Measurements from ENCODE around the gene PIGB. TPM values are rescaled to one million over a fixed set of nuclear protein-coding genes. Genes with fewer than 3 reads are reported as not detected.
"Not testable (repeated sequence)": the region's sequence is repeated elsewhere in the genome, so short reads cannot be mapped to it uniquely, and the experiment has no call there.

PIGB gene
- total and polyA plus RNA-seq, 2 donors (not counting 1 experiment from before 2014, with no cell fraction given), result 18.8 to 27.4 TPM

DNA sequence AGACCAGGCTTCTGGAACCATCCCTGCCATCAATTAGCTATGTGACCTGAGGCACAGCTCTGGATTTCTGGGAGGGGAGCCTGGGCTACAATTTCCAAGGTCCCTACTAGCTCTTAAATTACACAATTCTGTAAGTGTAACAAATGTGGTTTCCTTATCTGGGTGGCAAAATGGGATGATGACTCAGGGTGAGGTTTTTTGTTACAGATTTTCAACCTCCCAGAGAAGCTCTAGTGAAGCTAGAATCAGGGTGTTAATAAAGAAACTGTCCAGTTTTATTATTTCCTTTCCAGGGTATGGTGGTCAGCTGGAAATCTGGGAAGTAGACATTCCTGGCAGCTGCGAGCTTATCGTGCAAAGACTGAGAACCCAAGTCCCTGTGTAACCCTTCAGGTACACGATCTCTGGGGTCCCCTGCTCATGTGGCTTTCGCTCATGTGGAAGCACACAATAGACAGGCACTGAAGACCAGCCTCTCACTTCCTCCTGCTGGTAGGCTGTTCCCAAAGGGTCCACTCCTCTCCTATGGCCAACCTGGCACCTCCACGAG, 36.7 kb upstream of the PIGB start:
- Histone ChIP-seq H4K20me1 (ENCODE audit: control insufficient read depth, extremely low read depth, insufficient read depth, low read length) (no peaks in the 10 kb centered on the region), H3K79me2 (ENCODE audit: control insufficient read depth, insufficient read depth, low read length) (peaks cover 5% of the 10 kb centered on the region), H3K9me3 (ENCODE audit: control insufficient read depth, insufficient read depth, low read depth, low read length) (no peaks in the 10 kb centered on the region), H3K27ac (ENCODE audit: insufficient read depth, low read length) (peak overlapping the region; percentile 6), H3K9ac (ENCODE audit: insufficient read depth, low read length) (no peak overlapping the region), H3K4me3 (replicated peaks in 1 of 4; ENCODE audit: control extremely low read depth in 1 of 4, insufficient read depth in 1 of 4, low read depth in 3 of 4, low read length in 4 of 4) (no peak overlapping the region), H3K4me2 (ENCODE audit: extremely low read depth, insufficient read depth, low read length) (peak overlapping the region; percentile 38), H3K27me3 (ENCODE audit: control insufficient read depth, insufficient read depth, low read length) (no peaks in the 10 kb centered on the region), H3K36me3 (ENCODE audit: control insufficient read depth, insufficient read depth, low read length) (no peaks in the 10 kb centered on the region), H2AFZ (ENCODE audit: low read length) (no peak overlapping the region), H3K4me1 (ENCODE audit: control insufficient read depth, extremely low read depth, insufficient read depth, low read length) (peaks cover 24% of the 10 kb centered on the region)
- TF ChIP-seq, protein P1, sequence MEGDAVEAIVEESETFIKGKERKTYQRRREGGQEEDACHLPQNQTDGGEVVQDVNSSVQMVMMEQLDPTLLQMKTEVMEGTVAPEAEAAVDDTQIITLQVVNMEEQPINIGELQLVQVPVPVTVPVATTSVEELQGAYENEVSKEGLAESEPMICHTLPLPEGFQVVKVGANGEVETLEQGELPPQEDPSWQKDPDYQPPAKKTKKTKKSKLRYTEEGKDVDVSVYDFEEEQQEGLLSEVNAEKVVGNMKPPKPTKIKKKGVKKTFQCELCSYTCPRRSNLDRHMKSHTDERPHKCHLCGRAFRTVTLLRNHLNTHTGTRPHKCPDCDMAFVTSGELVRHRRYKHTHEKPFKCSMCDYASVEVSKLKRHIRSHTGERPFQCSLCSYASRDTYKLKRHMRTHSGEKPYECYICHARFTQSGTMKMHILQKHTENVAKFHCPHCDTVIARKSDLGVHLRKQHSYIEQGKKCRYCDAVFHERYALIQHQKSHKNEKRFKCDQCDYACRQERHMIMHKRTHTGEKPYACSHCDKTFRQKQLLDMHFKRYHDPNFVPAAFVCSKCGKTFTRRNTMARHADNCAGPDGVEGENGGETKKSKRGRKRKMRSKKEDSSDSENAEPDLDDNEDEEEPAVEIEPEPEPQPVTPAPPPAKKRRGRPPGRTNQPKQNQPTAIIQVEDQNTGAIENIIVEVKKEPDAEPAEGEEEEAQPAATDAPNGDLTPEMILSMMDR (conservative IDR thresholded peaks at IDR 0.05 in 1 of 2, IDR thresholded peaks at IDR 0.05 in 1 of 2; ENCODE audit: low read depth in 1 of 2, low read length in 2 of 2), result no peak
- no peak for TF ChIP-seq EZH2 (IDR thresholded peaks at IDR 0.05; ENCODE audit: low read length, missing control alignments)
- DNase-seq (ENCODE audit: low read depth in 2 of 2), result peak; percentile 88 to 91

DNA sequence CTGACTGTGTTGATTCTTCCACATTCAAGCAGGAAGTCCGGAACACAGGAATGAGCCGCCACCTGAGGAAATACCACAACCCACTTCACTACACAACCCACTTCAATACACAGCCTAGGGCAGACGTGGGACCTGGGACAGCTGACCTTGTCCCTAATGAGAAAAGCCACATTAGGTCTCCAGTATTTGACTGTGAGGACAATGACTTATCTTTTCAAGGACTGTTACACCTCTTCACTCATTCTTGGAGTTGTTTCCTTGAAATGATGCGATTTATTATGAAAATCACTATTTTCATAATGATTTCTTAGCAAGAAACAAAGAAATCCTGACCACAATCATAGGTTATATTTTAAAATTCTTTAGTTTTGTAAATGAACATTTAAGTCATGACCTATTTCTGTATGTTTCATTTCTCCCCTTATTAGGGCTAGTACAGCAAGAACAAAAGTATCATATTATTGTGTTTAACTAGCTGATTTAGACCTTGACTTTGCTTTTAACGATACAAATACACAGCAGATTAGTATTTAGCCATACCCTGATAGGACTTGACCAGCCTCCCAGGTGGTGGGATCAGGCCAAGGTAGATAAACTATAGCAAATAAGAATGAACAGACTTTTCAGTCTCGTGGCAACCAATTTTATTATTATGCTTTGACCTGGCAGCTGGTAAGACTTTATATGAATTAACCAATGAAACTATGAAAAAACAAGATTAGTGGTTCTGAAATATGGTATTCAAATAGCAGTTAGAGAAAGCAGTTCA, 35.5 kb upstream of the PIGB start:
- no peaks in the 10 kb centered on the region for H4K20me1 ChIP-seq (ENCODE audit: control insufficient read depth, extremely low read depth, insufficient read depth, low read length)
- H3K27ac ChIP-seq (ENCODE audit: insufficient read depth, low read length), result no peak overlapping the region
- no peaks in the 10 kb centered on the region for H3K9me3 ChIP-seq (ENCODE audit: control insufficient read depth, insufficient read depth, low read depth, low read length)
- H3K79me2 ChIP-seq (ENCODE audit: control insufficient read depth, insufficient read depth, low read length), result peaks cover 5% of the 10 kb centered on the region
- no peak overlapping the region for H3K4me2 ChIP-seq (ENCODE audit: extremely low read depth, insufficient read depth, low read length)
- no peaks in the 10 kb centered on the region for H3K36me3 ChIP-seq (ENCODE audit: control insufficient read depth, insufficient read depth, low read length)
- no peak overlapping the region for H3K4me3 ChIP-seq (replicated peaks in 1 of 4; ENCODE audit: control extremely low read depth in 1 of 4, insufficient read depth in 1 of 4, low read depth in 3 of 4, low read length in 4 of 4)
- no peak overlapping the region for H2AFZ ChIP-seq (ENCODE audit: low read length)
- H3K4me1 ChIP-seq (ENCODE audit: control insufficient read depth, extremely low read depth, insufficient read depth, low read length), result peaks cover 24% of the 10 kb centered on the region
- DNase-seq (ENCODE audit: low read depth in 2 of 2), result no peak
- TF ChIP-seq, protein P1 (conservative IDR thresholded peaks at IDR 0.05 in 1 of 2, IDR thresholded peaks at IDR 0.05 in 1 of 2; ENCODE audit: low read depth in 1 of 2, low read length in 2 of 2), result no peak
- TF ChIP-seq EZH2 (IDR thresholded peaks at IDR 0.05; ENCODE audit: low read length, missing control alignments), result no peak
- no peaks in the 10 kb centered on the region for H3K27me3 ChIP-seq (ENCODE audit: control insufficient read depth, insufficient read depth, low read length)
- H3K9ac ChIP-seq (ENCODE audit: insufficient read depth, low read length), result no peak overlapping the region

DNA sequence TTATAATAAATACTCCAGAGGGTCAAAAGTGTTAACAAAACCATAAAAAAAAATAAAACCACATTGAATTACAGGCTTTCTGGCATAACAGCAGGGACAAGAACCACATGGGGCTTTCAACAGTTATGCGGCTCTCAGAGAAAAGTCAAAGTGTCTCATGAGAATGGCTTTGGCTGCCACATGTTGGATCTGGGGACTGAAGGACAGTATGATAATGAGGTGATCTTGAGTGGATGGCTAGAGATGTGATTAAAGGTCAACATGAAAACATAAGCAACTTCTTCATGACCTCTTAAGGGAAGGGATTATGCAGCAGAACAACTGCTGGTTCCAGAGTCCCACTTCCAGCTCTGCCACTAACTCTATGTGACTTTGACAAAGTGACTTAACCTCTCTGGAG, 34.6 kb upstream of the PIGB start:
- Histone ChIP-seq H3K27me3 (ENCODE audit: control insufficient read depth, insufficient read depth, low read length) (no peaks in the 10 kb centered on the region), H3K4me1 (ENCODE audit: control insufficient read depth, extremely low read depth, insufficient read depth, low read length) (peaks cover 21% of the 10 kb centered on the region), H3K4me3 (replicated peaks in 1 of 4; ENCODE audit: control extremely low read depth in 1 of 4, insufficient read depth in 1 of 4, low read depth in 3 of 4, low read length in 4 of 4) (no peak overlapping the region), H3K9ac (ENCODE audit: insufficient read depth, low read length) (no peak overlapping the region), H3K27ac (ENCODE audit: insufficient read depth, low read length) (no peak overlapping the region), H3K9me3 (ENCODE audit: control insufficient read depth, insufficient read depth, low read depth, low read length) (no peaks in the 10 kb centered on the region), H3K4me2 (ENCODE audit: extremely low read depth, insufficient read depth, low read length) (no peak overlapping the region), H3K79me2 (ENCODE audit: control insufficient read depth, insufficient read depth, low read length) (peaks cover 8% of the 10 kb centered on the region), H3K36me3 (ENCODE audit: control insufficient read depth, insufficient read depth, low read length) (no peaks in the 10 kb centered on the region), H4K20me1 (ENCODE audit: control insufficient read depth, extremely low read depth, insufficient read depth, low read length) (no peaks in the 10 kb centered on the region), H2AFZ (ENCODE audit: low read length) (no peak overlapping the region)
- no peak for DNase-seq (ENCODE audit: low read depth in 2 of 2)
- TF ChIP-seq, protein P1 (conservative IDR thresholded peaks at IDR 0.05 in 1 of 2, IDR thresholded peaks at IDR 0.05 in 1 of 2; ENCODE audit: low read depth in 1 of 2, low read length in 2 of 2), result no peak
- TF ChIP-seq EZH2 (IDR thresholded peaks at IDR 0.05; ENCODE audit: low read length, missing control alignments), result no peak

DNA sequence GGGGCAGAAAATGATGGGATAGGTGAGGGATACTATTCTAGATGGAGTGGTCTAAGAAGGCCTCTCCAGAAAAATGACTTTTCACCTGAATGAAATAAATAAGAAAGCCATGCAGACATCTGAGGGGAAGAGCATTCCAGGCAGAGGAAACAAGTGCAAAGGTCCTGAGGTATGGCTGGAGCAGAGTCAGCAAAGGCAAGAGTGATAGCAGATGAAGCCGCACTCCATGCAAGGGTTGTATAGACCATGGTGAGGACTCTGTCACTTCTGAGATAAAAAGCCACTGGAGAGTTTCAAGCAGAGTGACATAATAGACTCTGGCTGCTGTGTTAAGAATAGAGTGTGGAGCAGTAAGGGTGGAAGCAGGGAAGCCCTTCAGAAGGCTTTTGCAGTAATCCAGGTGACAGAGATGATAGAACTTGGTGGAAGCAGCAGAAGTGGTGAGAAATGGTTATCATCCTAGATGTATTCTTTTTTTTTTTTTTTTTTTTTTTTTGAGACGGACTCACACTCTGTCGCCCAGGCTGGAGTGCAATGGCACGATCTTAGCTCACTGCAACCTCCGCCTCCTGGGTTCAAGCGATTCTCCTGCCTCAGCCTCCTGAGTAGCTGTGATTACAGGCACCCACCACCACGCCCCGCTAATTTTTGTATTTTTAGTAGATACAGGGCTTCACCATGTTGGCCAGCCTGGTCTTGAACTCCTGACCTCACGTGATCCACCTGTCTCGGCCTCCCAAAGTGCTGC, 32.4 kb upstream of the PIGB start:
- H3K9me3 ChIP-seq (ENCODE audit: control insufficient read depth, insufficient read depth, low read depth, low read length); H2AFZ ChIP-seq (ENCODE audit: low read length); H3K27ac ChIP-seq (ENCODE audit: insufficient read depth, low read length); H3K79me2 ChIP-seq (ENCODE audit: control insufficient read depth, insufficient read depth, low read length); H3K9ac ChIP-seq (ENCODE audit: insufficient read depth, low read length); H3K36me3 ChIP-seq (ENCODE audit: control insufficient read depth, insufficient read depth, low read length); H4K20me1 ChIP-seq (ENCODE audit: control insufficient read depth, extremely low read depth, insufficient read depth, low read length); H3K4me3 ChIP-seq (replicated peaks in 1 of 4; ENCODE audit: control extremely low read depth in 1 of 4, insufficient read depth in 1 of 4, low read depth in 3 of 4, low read length in 4 of 4); H3K4me2 ChIP-seq (ENCODE audit: extremely low read depth, insufficient read depth, low read length); DNase-seq (ENCODE audit: low read depth in 2 of 2); H3K27me3 ChIP-seq (ENCODE audit: control insufficient read depth, insufficient read depth, low read length): not testable (repeated sequence)
- peaks cover 15% of the 10 kb centered on the region for H3K4me1 ChIP-seq (ENCODE audit: control insufficient read depth, extremely low read depth, insufficient read depth, low read length)

All from fibroblast of lung (primary cell).